Spleen (tissue), 7 donors: ENCODE data around the gene OBP2A.

ENCODE experiments used
- CTCF ChIP-seq, 11 experiments: fragments of 200-600 bp in 7 of 11; fragments of 450-650 bp in 4 of 11; sonication (generic) in 4 of 11; IDR thresholded peaks in 8 of 11; conservative IDR thresholded peaks in 3 of 11; 1 replicate in 7 of 11; 2 replicates in 4 of 11; pipeline versions ENCODE4 v1.4.0 to v1.8.0; 2016 to 2021; ENCODE audit warnings: antibody characterized with exemption in 11 of 11, inconsistent platforms in 4 of 11, mild to moderate bottlenecking in 1 of 11
- POLR2A ChIP-seq, 3 donors: fragments of 450-650 bp; IDR thresholded peaks; one replicate each; pipeline ENCODE4 v1.5.1; 2017; ENCODE audit warnings: antibody characterized with exemption in 3 of 3, mild to moderate bottlenecking in 1 of 3
- POLR2AphosphoS5 ChIP-seq, 3 donors: sonication (generic); formaldehyde crosslinking; IDR thresholded peaks; one replicate each; pipeline ENCODE4 v1.5.1; 2017; ENCODE audit warnings: antibody characterized with exemption in 3 of 3
- donor health status: DM: no; HTN: no; CAD: no; lungs with moderate emphysema.
- donor health status: DM: no; HTN: no; CAD: no.
- donor health status: DM: no; HTN: no; CAD: no.

GRCh38 chr9:135563039-135563476 lies 17.1 kb downstream of the OBP2A start:
- TF ChIP-seq POLR2A (IDR thresholded peaks at IDR 0.05), result no peak
- no peak for TF ChIP-seq CTCF (IDR thresholded peaks at IDR 0.05 in 8 of 11, conservative IDR thresholded peaks at IDR 0.05 in 3 of 11)
- no peak for TF ChIP-seq POLR2AphosphoS5 (IDR thresholded peaks at IDR 0.05)
